Erythroblast (primary cell): ENCODE data around the gene IPPK.

Experiments
- GATA1 ChIP-seq: IDR thresholded peaks from 2 replicates; pipeline ENCODE4 v1.6.1; 2011; ENCODE audit warnings: low read depth, mild to moderate bottlenecking, control low read depth, low read length, moderate library complexity
- POLR2A ChIP-seq: IDR thresholded peaks from 2 replicates; pipeline ENCODE4 v1.6.1; 2011; ENCODE audit warnings: mild to moderate bottlenecking, low read length

- TF ChIP-seq POLR2A = no peak
- TF ChIP-seq GATA1 = no peak
Measured at GRCh38 chr9:92712767-92713166, 42.8 kb upstream of the IPPK start.
